Measurements from ENCODE around the gene RNF213. TPM values are rescaled to one million over a fixed set of nuclear protein-coding genes. Genes with fewer than 3 reads are reported as not detected.

Gene RNF213
- total RNA-seq, 1 experiment from 2014 or later = 60.8 TPM

- no peak for DNase-seq (ENCODE audit: extremely low read depth, low read depth)
Observed at GRCh38 chr17:80442764-80443163, 182.1 kb downstream of the RNF213 start.

GRCh38 chr17:80443498-80443897, 182.8 kb downstream of the RNF213 start:
- DNase-seq (ENCODE audit: extremely low read depth, low read depth) = no peak

GRCh38 chr17:80443916-80444643, 183.4 kb downstream of the RNF213 start:
- DNase-seq (ENCODE audit: extremely low read depth, low read depth) = no peak

- no peak for DNase-seq (ENCODE audit: extremely low read depth, low read depth)
Observed at GRCh38 chr17:80444644-80444979, 184.0 kb downstream of the RNF213 start.

- no peak for DNase-seq (ENCODE audit: extremely low read depth, low read depth)
Observed at GRCh38 chr17:80445007-80445725, 184.5 kb downstream of the RNF213 start.

GRCh38 chr17:80445726-80446110, 185.1 kb downstream of the RNF213 start:
- DNase-seq (ENCODE audit: extremely low read depth, low read depth) = no peak

GRCh38 chr17:80446645-80447405, 186.2 kb downstream of the RNF213 start:
- DNase-seq (ENCODE audit: extremely low read depth, low read depth) = no peak

- DNase-seq (ENCODE audit: extremely low read depth, low read depth) = no peak
Observed at GRCh38 chr17:80447790-80448189, 187.1 kb downstream of the RNF213 start.

Small RNA genes lying within 50 kb of the gene (small RNA-seq; reads per million reads assigned to genes)
- 0 to 0.02 reads per million in 2 experiments for gene MIR4730

Other genes starting within 250 kb of the RNF213 start
- gene TBC1D16, start 225.0 kb upstream of the RNF213 start, total RNA-seq (2014; rRNA removed; shearing (Covaris generic)) = 12.3 and 12.4 TPM in 2 replicates
- 2.0 and 2.6 TPM in 2 replicates for gene CCDC40, start 224.2 kb upstream of the RNF213 start, total RNA-seq (2014; rRNA removed; shearing (Covaris generic))
- 45.1 and 51.0 TPM in 2 replicates for gene GAA, start 159.3 kb upstream of the RNF213 start, total RNA-seq (2014; rRNA removed; shearing (Covaris generic))
- gene EIF4A3, start 113.7 kb upstream of the RNF213 start, total RNA-seq (2014; rRNA removed; shearing (Covaris generic)) = 86.7 and 96.7 TPM in 2 replicates
- gene CARD14, start 90.8 kb upstream of the RNF213 start, total RNA-seq (2014; rRNA removed; shearing (Covaris generic)) = 0.46 and 0.62 TPM in 2 replicates
- 7.5 and 10.2 TPM in 2 replicates for gene SGSH, start 40.5 kb upstream of the RNF213 start, total RNA-seq (2014; rRNA removed; shearing (Covaris generic))
- 5.9 and 7.6 TPM in 2 replicates for gene SLC26A11, start 40.4 kb upstream of the RNF213 start, total RNA-seq (2014; rRNA removed; shearing (Covaris generic))
- 21.1 and 25.3 TPM in 2 replicates for gene ENDOV, start 154.3 kb downstream of the RNF213 start, total RNA-seq (2014; rRNA removed; shearing (Covaris generic))
- 0.67 and 0.69 TPM in 2 replicates for gene NPTX1, start 215.8 kb downstream of the RNF213 start, total RNA-seq (2014; rRNA removed; shearing (Covaris generic))